SK-N-SH (cell line): ENCODE measurements around the gene LTB4R2. TPM values are rescaled to one million over a fixed set of nuclear protein-coding genes. Genes with fewer than 3 reads are reported as not detected.
A peak's percentile ranks its signal among the peaks of the same experiment; 100 is the strongest.

Source experiments
- CTCF ChIA-PET: fragments of 300-600, 350-600 bp; formaldehyde crosslinking; extraction: SDS; loops from one replicate; lab custom pipeline; 2021; lab: Yijun Ruan, JAX
- POLR2A ChIA-PET: fragments of 350-600 bp; sonication (Branson Sonifier 250); formaldehyde crosslinking; extraction: SDS; loops from one replicate; lab custom pipeline; 2020; ENCODE audit warnings: antibody characterized with exemption, inconsistent platforms; lab: Yijun Ruan, JAX
- DNase-seq: peaks from one replicate; pipeline ENCODE4 v3.0.0; 2012
- H2AFZ ChIP-seq: fragments of 200-600 bp; sonication (generic); 2 replicates; pipeline ENCODE4 v1.8.1; 2016; ENCODE audit warnings: antibody characterized with exemption, mild to moderate bottlenecking, low read depth
- H3F3A ChIP-seq: fragments of 200-600 bp; sonication (generic); replicated peaks from 2 replicates; pipeline ENCODE3; 2016; ENCODE audit warnings: antibody characterized with exemption, mild to moderate bottlenecking; ENCODE audit not compliant: insufficient read depth
- H3K27ac ChIP-seq, 2 experiments: fragments of 200-500 bp in 1 of 2; fragments of 200-600 bp in 1 of 2; sonication (Bioruptor generic) in 1 of 2; sonication (generic), shearing (Covaris generic) in 1 of 2; 2 replicates each; pipeline versions ENCODE4 v1.5.1 to v1.6.1; 2014 to 2016; ENCODE audit warnings: low read depth in 2 of 2, inconsistent platforms in 1 of 2, low read length in 1 of 2, mild to moderate bottlenecking in 1 of 2, mixed read lengths in 1 of 2
- H3K27me3 ChIP-seq: fragments of 200-600 bp; sonication (generic), shearing (Covaris generic); 2 replicates; pipeline ENCODE4 v1.6.1; 2016; ENCODE audit warnings: mixed run types; ENCODE audit not compliant: insufficient read depth
- H3K36me3 ChIP-seq, 2 experiments: fragments of 200-500 bp in 1 of 2; fragments of 200-600 bp in 1 of 2; sonication (Bioruptor generic) in 1 of 2; sonication (generic) in 1 of 2; replicated peaks in 1 of 2; 2 replicates each; pipeline versions ENCODE3 to v1.5.1; 2014 to 2016; ENCODE audit warnings: low read length in 1 of 2, mild to moderate bottlenecking in 1 of 2; ENCODE audit not compliant: insufficient read depth in 2 of 2, control insufficient read depth in 1 of 2
- H3K4me1 ChIP-seq, 2 experiments: fragments of 200-500 bp in 1 of 2; fragments of 200-600 bp in 1 of 2; sonication (Bioruptor generic) in 1 of 2; sonication (generic), shearing (Covaris generic) in 1 of 2; 2 replicates each; pipeline versions ENCODE4 v1.5.1 to v1.6.1; 2014 to 2016; ENCODE audit warnings: low read depth in 1 of 2, low read length in 1 of 2, mixed run types in 1 of 2; ENCODE audit not compliant: insufficient read depth in 2 of 2, control insufficient read depth in 1 of 2
- H3K4me2 ChIP-seq: fragments of 200-600 bp; sonication (generic), shearing (Covaris generic); 2 replicates; pipeline ENCODE4 v1.6.1; 2017; ENCODE audit warnings: mixed run types
- H3K4me3 ChIP-seq, 2 experiments: fragments of 200-500 bp in 1 of 2; fragments of 200-600 bp in 1 of 2; sonication (Bioruptor generic) in 1 of 2; sonication (generic), shearing (Covaris generic) in 1 of 2; 2 replicates each; pipeline versions ENCODE4 v1.5.1 to v1.8.1; 2014 to 2016; ENCODE audit warnings: low read depth in 2 of 2, inconsistent platforms in 1 of 2, low read length in 1 of 2, mild to moderate bottlenecking in 1 of 2, mixed read lengths in 1 of 2, moderate library complexity in 1 of 2
- H3K79me2 ChIP-seq: fragments of 200-600 bp; sonication (generic); 2 replicates; pipeline ENCODE4 v1.8.1; 2017; ENCODE audit warnings: mild to moderate bottlenecking; ENCODE audit not compliant: insufficient read depth
- H3K9ac ChIP-seq: fragments of 200-600 bp; sonication (generic); 2 replicates; pipeline ENCODE4 v1.6.1; 2017; ENCODE audit warnings: mixed run types
- H3K9me2 ChIP-seq: fragments of 200-600 bp; sonication (generic); 2 replicates; pipeline ENCODE4 v1.6.1; 2017; ENCODE audit warnings: mixed run types
- H3K9me3 ChIP-seq: fragments of 200-600 bp; sonication (generic); 2 replicates; pipeline ENCODE4 v1.6.1; 2017; ENCODE audit warnings: mixed run types, mild to moderate bottlenecking, moderate library complexity
- H4K20me1 ChIP-seq: fragments of 200-600 bp; sonication (generic); 2 replicates; pipeline ENCODE4 v1.6.1; 2017; ENCODE audit warnings: mild to moderate bottlenecking, mixed run types; ENCODE audit not compliant: insufficient read depth
- EP300 ChIP-seq, 2 experiments: IDR thresholded peaks; 2 replicates each; pipeline versions ENCODE4 v1.4.0 to v1.6.1; 2012; ENCODE audit warnings: borderline replicate concordance in 1 of 2, low read depth in 1 of 2, low read length in 1 of 2
- EZH2phosphoT487 ChIP-seq: fragments of 200-600 bp; sonication (generic); IDR thresholded peaks from 2 replicates; pipeline ENCODE4 v1.6.1; 2017; ENCODE audit warnings: low read depth, mixed run types, mild to moderate bottlenecking, antibody characterized with exemption, moderate library complexity, borderline replicate concordance
- FOSL2 ChIP-seq: IDR thresholded peaks from 2 replicates; pipeline ENCODE4 v1.4.0; 2012; ENCODE audit warnings: low read depth, mild to moderate bottlenecking, moderate library complexity, borderline replicate concordance
- FOXJ3 ChIP-seq: sonication (generic); formaldehyde crosslinking; IDR thresholded peaks from 2 replicates; pipeline ENCODE4 v1.5.1; 2020; ENCODE audit warnings: mild to moderate bottlenecking, missing genetic modification reagents
- WGBS: methylation state at CpG from one replicate; pipeline ENCODE4 v1.1.6; 2017; ENCODE audit warnings: low lambda C conversion rate; 5-methylcytosine and 5-hydroxymethylcytosine counted together
- polyA plus RNA-seq, 3 experiments: library from polyadenylated mRNA; depleted of rRNA; stranded (reverse); fragments of >200 nt; gene quantifications; 2 replicates each; pipeline ENCODE4 v1.2.3, GENCODE V29; 2012
- TF ChIP-seq, protein P1 (sequence below): fragments of 200-600 bp; sonication (generic); IDR thresholded peaks from 2 replicates; pipeline ENCODE4 v1.6.1; 2017; ENCODE audit warnings: antibody characterized with exemption, mild to moderate bottlenecking, moderate library complexity

The LTB4R2 gene
- polyA plus RNA-seq, 1 of the 3 experiments (the other 2 are of a cell fraction): 8.2 TPM

GRCh38 chr14:24317141-24317928 lies 7.4 kb downstream of the LTB4R2 start:
- H3K9me2 ChIP-seq: no peaks in the 10 kb centered on the region
- peaks cover 12% of the 10 kb centered on the region; the same call in 1 of the 2 replicates for H3K27me3 ChIP-seq
- WGBS: 98% methylated on average over 3 of the region's 3 CpGs
- no peaks in the 10 kb centered on the region for H4K20me1 ChIP-seq
- ChIA-PET CTCF (interaction anchor here (1.2 to 14.6 kb wide), 6 partner anchors 9 to 119 kb away, joined by 5 to 115 read pairs (median 16); partner anchors contain the start of genes ADCY4, CIDEB, LTB4R and LTB4R2), POLR2A (interaction anchor here (0.8 to 1.6 kb wide), 2 partner anchors 9 to 16 kb away, joined by 3 read pairs; no protein-coding TSS in a partner anchor)
- peaks cover 10% of the 10 kb centered on the region for H3F3A ChIP-seq
- H3K4me3 ChIP-seq: no peak overlapping the region
- H3K27ac ChIP-seq: no peak overlapping the region; a peak in 1 of 4 replicates
- DNase-seq: no peak
- H3K4me1 ChIP-seq: peaks cover 0 to 8% of the 10 kb centered on the region in 2 experiments; a peak in 1 of 4 replicates
- H3K79me2 ChIP-seq: no peaks in the 10 kb centered on the region
- H3K9ac ChIP-seq: no peak overlapping the region
- TF ChIP-seq FOSL2: peak; percentile 31; the same call in 1 of the 2 replicates
- no peak for TF ChIP-seq FOXJ3
- peak overlapping the region; percentile 25; the same call in 1 of the 2 replicates for H3K4me2 ChIP-seq
- H3K9me3 ChIP-seq: no peaks in the 10 kb centered on the region
- H3K36me3 ChIP-seq: no peaks in the 10 kb centered on the region
- no peak overlapping the region for H2AFZ ChIP-seq

DNA sequence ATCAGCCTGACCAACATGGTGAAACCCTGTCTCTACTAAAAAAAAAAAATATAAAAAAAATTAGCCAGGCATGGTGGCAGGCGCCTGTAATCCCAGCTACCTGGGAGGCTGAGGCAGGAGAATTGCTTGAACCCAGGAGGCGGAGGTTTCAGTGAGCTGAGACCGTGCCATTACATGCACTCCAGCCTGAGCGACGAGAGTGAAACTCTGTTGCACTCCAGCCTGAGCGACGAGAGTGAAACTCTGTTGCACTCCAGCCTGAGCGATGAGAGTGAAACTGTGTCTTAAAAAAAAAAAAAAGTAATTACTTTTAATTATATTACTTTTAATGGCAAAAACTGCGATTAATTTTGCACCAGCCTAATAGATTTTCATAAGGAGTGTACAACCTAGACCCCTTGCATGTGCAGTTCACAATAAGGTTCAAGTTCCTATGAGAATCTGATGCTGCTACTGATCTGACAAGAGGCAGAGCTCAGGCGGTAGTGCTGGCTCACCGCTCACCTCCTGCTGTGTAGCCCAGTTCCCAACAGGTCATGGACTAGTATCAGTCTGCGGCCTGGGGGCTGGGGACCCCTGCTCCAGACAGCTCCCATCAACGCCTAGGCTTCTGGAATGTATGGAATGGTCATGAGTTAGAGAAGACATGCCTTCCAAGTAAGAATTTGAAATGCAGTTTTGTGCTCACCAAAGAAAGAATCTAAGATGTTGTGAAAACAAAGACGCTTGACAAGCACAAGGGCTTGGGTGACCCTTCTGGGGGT lies 11.5 kb downstream of the LTB4R2 start:
- no peak for TF ChIP-seq EP300 (IDR thresholded peaks at IDR 0.05; ENCODE audit: borderline replicate concordance in 1 of 2, low read depth in 1 of 2, low read length in 1 of 2)
- TF ChIP-seq EZH2phosphoT487: no peak
- TF ChIP-seq, protein P1, sequence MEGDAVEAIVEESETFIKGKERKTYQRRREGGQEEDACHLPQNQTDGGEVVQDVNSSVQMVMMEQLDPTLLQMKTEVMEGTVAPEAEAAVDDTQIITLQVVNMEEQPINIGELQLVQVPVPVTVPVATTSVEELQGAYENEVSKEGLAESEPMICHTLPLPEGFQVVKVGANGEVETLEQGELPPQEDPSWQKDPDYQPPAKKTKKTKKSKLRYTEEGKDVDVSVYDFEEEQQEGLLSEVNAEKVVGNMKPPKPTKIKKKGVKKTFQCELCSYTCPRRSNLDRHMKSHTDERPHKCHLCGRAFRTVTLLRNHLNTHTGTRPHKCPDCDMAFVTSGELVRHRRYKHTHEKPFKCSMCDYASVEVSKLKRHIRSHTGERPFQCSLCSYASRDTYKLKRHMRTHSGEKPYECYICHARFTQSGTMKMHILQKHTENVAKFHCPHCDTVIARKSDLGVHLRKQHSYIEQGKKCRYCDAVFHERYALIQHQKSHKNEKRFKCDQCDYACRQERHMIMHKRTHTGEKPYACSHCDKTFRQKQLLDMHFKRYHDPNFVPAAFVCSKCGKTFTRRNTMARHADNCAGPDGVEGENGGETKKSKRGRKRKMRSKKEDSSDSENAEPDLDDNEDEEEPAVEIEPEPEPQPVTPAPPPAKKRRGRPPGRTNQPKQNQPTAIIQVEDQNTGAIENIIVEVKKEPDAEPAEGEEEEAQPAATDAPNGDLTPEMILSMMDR: no peak
- H3K4me2 ChIP-seq: no peak overlapping the region
- H3K9me2 ChIP-seq: no peaks in the 10 kb centered on the region
- peaks cover 0 to 8% of the 10 kb centered on the region in 2 experiments; a peak in 1 of 4 replicates for H3K4me1 ChIP-seq
- H3K79me2 ChIP-seq: no peaks in the 10 kb centered on the region
- no peaks in the 10 kb centered on the region for H3K36me3 ChIP-seq
- POLR2A ChIA-PET: no interaction called here
- H2AFZ ChIP-seq: no peak overlapping the region
- no peak for DNase-seq
- H3K4me3 ChIP-seq: no peak overlapping the region
- no peak overlapping the region for H3K9ac ChIP-seq
- H4K20me1 ChIP-seq: no peaks in the 10 kb centered on the region
- WGBS: 55% methylated on average over 14 of the region's 14 CpGs
- no peak overlapping the region for H3K27ac ChIP-seq
- CTCF ChIA-PET: interaction anchor here (1.1 to 14.6 kb wide), 6 partner anchors 12 to 115 kb away, joined by 3 to 115 read pairs (median 28); partner anchors contain the start of genes ADCY4, CIDEB, KHNYN and LTB4R
- H3K27me3 ChIP-seq: peaks cover 12% of the 10 kb centered on the region; the same call in 1 of the 2 replicates
- no peaks in the 10 kb centered on the region for H3K9me3 ChIP-seq
- peaks cover 10% of the 10 kb centered on the region for H3F3A ChIP-seq
